CD4-positive, alpha-beta T cell treated with Interleukin-6 for 4 hours (primary cell): ENCODE results near the gene RNU7-1.

Experiments
- DNase-seq: peaks from one replicate; pipeline ENCODE4 v3.0.0-alpha.2; 2020; ENCODE audit warnings: mixed read lengths

Gene RNU7-1

DNA sequence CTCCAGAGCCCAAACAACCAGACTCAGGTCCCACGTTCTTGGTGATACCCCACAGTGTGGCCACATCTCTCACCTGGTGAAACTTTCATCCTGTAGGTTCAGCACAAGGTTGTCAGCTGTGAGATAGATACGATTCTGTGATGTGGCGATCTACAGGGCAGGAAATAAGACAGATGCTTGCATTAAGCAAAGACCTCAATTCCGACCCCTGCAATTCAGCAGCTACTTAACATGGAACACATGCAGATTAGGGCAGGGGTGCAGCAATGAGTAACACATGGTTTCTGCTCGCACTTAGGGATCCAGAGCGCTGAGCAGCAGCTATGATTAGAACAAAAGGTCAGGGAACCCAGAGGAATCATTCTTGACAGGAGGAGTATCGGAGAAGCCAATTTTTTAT is 22.7 kb downstream of the RNU7-1 start:
- no peak for DNase-seq

DNA sequence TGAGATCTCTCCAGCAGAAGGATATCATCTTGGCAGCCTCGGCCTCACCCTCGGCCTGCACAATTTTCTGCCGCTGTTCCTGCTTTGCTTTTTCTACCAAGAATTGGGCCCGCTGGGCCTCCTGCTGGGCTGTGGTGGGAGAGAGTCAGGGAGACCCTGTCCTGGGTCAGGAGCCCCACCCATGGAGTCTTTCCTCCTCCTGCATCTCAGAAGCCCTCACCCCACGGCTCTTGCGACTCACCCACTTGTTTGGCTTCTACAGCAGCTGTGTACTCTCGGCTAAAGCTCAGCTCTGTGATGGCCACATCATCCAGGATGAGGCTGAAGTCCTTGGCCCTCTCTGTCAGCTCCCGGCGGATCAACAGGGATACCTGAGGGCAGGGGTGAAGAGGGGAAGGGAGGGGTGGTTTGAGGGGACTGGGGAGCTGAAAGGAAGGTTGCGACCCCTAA is 24.1 kb downstream of the RNU7-1 start:
- DNase-seq: no peak

DNA sequence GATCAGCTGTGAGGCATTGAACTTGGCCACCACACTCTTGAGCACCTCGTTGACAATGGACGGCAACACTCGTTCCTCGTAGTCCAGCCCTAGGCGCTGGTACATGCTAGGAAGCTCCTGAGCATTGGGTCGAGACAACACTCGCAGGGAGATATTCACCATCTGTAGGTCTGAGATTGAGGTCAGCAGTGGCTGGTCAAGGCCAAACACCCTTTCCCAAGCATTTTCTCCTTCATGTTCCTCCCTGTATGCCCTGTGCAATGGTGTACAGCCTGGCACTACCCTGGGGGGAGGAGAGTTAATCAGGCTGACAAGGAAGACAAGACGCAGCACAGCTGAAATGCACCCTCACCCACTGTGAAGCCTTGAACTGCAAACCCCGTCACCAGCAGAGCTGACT is 24.8 kb downstream of the RNU7-1 start:
- no peak for DNase-seq

DNA sequence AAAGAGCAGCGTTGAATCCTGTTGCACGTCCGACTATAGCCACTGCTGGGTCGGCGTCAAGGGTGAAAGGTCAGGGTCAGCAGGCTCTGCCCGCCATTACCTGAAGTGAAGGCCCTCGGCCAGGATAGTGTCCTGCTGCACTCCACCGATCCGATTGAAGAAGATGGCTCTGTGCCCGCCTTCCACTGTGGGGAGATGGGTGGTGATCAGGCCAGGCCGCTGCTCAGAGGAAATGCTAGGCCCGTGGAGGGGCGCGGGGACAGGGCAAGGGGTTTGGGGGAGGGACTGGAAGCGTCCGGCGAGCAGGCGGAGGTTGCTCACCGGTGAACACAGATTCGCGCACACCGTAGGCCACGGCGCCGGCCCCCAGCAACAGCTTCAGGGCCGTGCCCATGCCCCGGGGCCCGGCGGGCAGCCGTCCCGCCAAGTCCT is 26.5 kb downstream of the RNU7-1 start:
- no peak for DNase-seq

DNA sequence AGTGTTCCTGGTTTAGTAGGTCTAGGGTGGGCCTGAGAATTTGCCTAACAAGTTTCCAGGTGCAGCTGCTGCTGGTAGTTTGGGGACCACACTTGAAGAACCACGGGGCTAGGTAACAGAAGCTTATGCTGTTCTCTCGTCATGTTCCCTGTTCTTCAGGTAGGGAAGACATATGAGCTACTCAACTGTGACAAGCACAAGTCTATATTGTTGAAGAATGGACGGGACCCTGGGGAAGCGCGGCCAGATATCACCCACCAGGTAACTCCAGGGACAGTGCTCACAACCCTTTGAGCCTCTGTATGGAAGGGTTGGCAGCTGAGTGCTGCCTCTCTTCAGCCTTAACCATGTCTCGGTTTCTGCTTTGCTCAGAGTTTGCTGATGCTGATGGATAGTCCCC is 30.6 kb downstream of the RNU7-1 start:
- no peak for DNase-seq

DNA sequence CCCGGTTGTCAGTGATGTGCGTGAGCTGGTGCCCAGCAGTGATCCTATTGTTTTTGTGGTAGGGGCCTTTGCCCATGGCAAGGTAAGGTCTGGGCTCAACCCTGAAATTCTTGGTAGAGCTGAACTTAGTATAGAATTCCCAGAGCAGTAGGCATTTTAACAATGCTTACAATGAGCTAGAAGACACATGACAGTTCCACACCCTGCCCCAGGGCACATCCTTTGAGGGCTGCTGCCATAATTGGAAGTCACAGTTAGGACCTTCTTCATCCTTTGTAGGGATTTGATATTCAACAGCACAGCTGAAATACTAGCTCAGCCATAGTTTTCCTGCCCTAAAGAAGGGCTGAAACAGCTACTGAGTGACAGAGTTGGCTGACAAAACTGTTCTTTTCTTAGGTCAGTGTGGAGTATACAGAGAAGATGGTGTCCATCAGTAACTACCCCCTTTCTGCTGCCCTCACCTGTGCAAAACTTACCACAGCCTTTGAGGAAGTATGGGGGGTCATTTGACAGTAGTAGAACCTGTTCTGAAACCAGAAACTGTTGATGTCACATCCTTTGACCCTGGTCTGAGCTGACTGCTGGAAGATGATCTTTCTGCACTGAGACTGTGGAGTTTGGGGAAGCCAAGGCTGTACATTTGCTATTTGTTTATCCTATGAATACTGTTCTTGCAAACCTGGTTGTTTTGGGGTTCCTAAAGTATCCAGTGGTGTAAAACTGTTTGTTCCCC is 31.8 kb downstream of the RNU7-1 start:
- DNase-seq: no peak

DNA sequence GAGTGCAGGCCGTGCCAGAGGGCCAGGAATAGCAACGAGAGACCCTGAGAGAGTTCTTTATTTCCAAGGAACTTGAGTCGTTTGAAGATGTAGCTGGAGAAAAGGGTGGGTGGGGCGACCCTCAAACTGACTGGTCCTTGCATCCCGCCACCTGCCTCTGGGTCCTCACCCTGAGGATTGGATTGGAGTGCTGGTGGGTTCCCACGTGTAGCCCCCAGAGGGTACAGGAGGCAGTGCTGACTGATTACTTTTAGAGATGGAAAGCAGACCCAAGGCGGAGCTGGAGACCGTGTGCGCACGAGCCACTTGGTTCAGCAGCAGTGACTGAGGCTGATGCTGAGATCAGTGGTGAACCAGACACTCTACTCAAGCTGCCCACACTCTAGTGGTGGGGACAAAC is 34.0 kb downstream of the RNU7-1 start:
- no peak for DNase-seq

DNA sequence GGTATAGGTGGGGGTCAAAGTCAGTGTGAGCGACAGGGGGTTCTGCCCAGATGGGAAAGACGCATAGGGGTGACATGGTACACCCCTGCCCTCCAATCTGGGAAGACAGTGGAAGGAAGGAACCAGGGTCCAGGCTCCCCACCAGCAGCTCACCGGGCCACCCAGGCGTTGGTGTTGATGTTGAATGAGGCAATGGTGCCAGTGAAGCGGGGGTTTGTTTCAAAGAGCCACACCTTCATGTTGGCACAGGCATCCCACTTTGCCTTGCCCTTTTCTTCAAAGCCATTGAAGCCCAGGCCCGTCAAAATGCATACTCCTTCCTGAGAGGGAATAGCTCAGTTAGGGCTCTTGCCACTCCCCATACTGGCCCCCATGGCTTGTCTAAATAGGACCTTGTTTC is 34.6 kb downstream of the RNU7-1 start:
- no peak for DNase-seq

DNA sequence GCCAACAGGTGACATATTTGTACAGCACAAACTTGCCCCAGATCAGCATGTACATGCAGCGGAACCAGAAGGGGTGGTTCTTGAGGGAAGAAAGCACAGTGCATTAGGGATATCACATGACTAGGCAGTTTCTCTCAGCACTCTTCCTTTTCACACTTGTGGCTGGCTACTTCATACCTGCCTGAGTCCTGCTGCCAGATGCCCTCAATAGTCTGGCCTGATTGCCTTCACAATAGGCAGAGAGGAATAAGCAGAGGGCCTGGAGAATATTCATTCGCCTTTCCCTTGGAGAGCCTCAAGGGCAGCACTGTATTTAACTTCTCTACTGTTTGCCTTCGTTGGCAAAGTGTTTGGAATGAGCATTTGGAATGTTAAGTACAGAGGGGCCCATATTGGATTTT is 35.0 kb downstream of the RNU7-1 start:
- no peak for DNase-seq

DNA sequence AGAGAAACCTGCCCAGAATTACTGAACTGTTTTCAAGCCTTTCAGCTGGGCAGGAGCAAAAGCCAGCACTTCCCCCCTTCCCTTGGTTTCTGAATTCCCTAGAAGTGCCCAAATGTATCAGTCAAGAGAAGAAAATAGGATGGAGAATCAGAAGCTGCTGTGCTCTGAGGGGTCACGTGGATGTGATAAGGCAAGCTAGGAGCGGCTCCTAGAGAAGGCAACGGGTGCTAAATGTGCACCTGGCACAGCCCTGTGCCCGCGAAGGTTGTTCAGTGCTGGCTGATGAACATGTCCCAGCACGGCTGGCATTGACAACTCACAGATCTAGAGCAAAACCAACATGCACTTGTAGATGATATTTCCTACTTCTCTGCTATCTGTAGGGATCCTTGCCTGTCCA is 35.4 kb downstream of the RNU7-1 start:
- no peak for DNase-seq

DNA sequence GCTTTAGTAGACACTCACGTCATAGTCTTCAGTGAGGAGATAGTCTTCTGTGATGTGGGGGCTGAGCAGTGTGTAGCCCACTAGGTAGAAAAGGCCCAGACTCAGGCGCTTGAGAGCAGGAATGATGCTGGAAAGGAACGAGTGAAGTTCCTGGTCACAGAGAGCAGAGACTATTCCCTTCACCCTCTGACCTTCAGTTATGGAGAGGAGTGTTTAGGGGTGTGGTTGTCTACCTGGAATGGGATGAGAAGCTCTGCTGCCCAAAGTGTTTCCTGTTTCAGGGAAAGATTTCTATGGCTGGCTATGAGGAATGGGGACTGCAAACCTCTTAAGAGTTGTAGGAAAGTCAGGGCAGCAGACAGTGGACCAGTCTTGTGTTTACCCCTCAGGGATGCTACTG is 35.8 kb downstream of the RNU7-1 start:
- DNase-seq: no peak

DNA sequence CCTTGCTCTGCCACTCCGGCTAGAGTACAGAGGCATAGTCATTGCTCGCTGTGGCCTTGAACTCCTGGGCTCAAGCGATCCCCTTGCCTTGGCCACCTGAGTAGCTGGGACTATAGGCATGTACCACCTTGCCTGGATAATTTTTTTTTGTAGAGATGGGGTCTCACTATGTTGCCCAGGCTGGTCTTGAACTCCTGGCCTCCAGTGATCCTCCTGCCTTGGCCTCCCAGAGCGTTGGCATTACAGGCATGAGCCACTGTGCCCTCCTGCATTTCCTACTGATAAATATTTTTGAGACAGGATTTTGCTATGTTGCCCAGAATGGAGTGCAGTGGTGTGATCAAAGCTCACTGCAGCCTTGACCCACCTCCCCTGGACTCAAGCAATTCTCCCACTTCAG is 36.5 kb downstream of the RNU7-1 start:
- no peak for DNase-seq

DNA sequence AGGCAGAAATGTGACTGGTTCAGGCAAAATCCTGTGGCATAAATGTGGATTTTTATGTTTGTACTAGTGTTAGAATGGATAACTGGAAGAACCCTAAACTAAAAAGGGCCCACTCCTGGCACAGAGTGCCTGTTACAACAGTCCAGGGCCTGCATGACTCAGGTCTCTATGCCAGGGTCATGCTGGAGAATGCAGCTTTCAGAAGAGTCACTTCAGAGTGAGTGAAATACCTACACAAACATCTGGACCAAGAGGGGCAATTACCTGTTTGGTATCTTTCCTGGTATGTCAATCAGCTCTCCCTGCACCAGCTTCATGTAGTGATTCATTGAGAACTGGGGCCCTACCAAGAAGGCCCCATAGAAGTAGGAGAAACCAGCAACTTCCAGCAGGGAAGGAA is 37.1 kb downstream of the RNU7-1 start:
- no peak for DNase-seq

DNA sequence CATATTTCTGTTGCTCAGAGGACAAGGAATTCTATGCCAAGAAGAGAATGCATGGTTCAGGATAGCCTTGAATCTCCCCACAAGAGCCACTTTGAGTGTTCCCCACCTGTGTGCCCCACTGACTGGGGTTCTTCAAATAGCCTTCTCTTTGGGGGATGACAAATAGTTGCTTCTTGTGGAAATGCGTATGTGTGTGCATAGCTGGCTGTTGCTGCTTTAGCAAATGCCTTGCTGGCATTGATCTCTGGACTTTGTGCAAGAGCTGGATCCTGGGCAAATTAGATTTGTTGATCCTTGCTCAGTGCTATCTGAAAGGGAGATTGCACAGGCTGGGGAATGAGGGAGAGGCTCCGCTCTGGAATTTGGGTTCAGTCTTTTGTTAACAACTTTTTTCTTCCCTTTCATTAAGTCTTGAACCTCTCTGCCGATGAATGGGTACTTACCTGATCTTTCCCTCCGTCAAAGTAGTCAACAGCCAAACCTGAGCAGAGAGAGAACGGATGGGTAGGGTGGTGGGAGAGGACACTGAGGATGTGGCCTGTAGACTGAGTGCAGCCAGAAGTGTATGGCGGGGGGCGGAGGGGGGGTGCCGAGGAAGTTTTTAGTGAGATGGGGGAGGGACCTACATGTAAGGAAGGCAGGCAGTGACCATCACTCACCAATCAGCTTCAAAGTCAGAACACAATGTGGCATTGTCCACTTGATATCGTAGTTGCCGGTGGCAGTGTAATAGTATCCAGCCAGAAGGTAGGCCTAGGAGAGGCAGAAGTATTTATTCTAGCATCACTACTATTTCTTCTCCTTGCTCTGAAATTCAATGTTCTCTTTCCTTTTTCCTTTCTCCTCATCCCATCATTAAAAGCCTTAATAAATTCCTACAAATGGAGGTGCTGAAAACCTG is 37.8 kb downstream of the RNU7-1 start:
- DNase-seq: no peak

DNA sequence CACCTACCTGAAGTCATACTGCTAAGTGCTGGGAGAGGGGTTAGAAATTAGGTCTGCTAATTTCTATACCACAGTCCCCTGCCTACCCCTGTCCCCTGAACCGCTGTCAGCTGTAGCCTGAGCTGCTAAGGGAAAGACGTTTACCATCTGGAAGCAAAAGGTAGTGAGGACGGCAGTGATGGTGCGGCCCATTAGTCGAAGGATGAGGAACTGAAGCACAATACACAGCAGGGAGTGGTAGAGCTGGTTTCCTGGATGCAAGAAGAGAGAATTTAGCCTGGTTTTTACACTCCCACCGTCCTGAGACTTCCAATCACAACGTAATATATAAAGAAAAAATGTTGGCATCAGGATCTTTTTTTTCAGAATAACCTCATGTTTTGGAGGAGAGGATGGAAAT is 38.9 kb downstream of the RNU7-1 start:
- DNase-seq: no peak

DNA sequence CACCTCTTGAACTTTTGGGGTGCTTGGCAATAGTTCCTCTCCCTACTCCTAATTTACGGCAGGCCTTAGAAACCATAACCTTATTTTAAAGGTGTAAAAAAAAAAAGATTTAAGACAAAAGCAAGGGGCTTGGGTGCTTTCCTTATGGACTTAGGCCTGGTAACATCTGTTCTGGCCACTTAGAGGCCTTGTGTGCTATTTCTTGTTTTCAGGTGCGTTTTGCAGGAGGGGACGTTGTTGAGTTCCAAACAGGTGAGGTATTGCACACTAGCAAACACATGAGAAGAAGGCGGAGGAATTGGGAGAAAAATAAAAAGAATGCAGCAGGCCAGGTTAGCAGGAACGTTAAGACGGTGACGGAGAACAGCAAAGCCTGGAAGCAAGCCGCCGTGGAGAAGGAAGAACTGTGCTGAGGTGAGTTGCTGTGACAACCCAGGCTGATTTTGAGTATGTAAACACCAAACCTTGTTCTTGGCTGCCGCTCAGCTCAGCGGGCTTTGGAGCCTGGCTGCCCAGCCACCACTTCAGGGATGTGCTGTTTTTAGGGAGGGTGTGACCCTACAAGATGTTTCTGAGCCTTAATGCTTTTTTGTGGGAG is 44.4 kb downstream of the RNU7-1 start:
- no peak for DNase-seq
